ENCODE results near the gene HIVEP2. TPM values are rescaled to one million over a fixed set of nuclear protein-coding genes. Genes with fewer than 3 reads are reported as not detected.

The HIVEP2 gene
- total RNA-seq, 1 donor, result 28.9 TPM

DNA sequence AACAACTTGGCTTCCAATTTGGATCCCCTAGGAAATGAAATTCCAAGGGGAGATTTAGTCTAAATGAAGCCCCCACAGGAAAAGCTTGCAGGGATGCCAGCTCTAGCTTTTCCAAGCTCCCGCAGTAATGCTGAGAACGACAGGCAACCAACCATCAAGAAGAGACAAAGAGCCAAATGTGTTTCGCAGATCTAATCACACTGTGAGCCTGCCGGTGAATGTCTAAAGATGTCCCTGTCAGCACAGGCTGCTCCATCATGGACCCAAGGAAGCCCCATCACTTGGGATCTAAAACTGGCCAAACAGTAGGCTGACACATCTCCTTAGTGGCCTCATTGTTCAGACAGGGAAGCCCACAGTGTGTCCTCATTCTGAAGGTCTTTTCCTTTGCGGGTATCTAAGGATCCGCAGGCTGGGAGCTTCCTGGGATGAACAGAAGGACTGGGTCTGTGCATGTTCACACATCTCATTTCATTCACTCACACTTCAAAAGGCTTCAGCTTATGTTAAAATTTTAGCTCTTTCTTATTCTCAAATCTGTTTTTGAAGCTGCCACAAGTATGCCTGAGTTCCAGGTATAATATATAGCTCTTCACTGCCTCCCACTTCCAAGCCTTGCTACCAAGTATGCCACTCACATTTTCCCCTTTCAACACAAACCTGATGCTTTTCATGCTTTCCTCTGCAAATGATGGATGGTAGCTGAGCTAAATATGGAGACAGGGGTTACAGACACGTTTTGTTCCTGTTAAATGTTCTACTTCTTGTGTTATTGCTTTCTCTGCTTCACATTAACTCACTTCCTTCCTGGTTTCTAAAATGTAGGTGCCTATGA is 229.8 kb downstream of the HIVEP2 start:
- no peak overlapping the region for H3K4me3 ChIP-seq (ENCODE audit: low read depth, low read length)
- DNase-seq (ENCODE audit: low read depth), result no peak
- TF ChIP-seq CTCF (IDR thresholded peaks at IDR 0.05; ENCODE audit: insufficient read depth, low read depth, low read length), result no peak

DNA sequence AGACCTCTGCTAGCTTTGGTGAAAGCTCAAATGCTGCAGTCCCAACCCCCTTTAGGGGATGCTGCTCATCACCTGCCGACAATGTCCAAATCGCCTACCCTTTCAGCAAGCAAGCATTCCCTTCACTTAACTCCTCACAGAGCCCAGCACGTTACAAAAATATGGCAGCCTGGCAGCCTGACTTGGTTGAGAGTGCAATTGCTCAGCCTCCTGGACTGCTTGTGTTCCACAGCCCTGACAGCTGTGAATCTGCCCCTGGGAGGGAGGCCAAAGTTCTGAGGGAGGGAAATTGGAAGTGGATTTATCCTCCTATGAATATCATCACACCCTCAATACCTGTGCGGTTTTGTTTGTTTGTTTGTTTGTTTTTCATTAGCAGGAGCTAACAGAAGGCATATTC is 231.0 kb downstream of the HIVEP2 start:
- no peak for DNase-seq (ENCODE audit: low read depth)
- no peak overlapping the region for H3K4me3 ChIP-seq (ENCODE audit: low read depth, low read length)
- TF ChIP-seq CTCF (IDR thresholded peaks at IDR 0.05; ENCODE audit: insufficient read depth, low read depth, low read length), result no peak

DNA sequence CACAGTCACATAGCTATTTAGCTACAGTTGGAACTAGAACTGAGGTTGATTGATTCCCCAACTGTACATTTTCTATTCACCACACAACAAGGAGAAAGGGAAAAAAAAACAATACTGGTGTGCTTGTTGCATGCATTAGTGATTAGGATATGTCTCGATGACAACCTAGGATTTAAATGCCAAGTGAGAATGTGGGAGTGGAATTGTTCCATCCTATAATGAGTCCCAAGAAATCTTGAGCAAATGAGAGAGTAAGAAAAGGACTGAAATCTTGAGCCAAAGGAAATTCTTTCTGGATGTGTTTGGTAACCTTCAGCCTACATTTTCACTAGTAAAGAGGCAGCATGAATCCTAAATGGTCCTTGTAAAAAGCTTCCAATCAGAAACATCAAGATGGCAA is 232.7 kb downstream of the HIVEP2 start:
- TF ChIP-seq CTCF (IDR thresholded peaks at IDR 0.05; ENCODE audit: insufficient read depth, low read depth, low read length), result no peak
- no peak for DNase-seq (ENCODE audit: low read depth)
- no peak overlapping the region for H3K4me3 ChIP-seq (ENCODE audit: low read depth, low read length)

- TF ChIP-seq CTCF (IDR thresholded peaks at IDR 0.05; ENCODE audit: insufficient read depth, low read depth, low read length), result no peak
- no peak for DNase-seq (ENCODE audit: low read depth)
Measured at GRCh38 chr6:142708651-142709050, 236.3 kb downstream of the HIVEP2 start.

DNA sequence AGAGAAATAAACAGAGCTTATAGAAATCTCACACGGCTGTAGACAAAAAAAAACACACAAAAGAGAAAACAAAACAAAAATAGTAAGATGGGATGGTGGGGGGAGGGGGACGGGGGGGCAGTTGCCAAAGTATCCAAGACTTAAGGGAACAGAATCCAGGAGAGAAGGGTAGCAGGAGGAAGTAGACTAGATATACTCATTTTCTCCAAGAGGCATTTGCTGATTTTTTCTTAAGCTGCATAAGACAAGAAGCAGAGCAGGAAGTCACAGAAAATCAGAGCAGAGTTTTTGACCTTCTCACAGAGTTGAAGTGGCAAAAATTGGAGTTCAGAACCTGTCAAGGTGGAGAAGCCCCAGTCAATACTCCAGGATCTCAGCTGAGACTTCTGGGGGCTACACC is 237.7 kb downstream of the HIVEP2 start:
- no peak overlapping the region for H3K4me3 ChIP-seq (ENCODE audit: low read depth, low read length)
- DNase-seq (ENCODE audit: low read depth), result no peak
- TF ChIP-seq CTCF (IDR thresholded peaks at IDR 0.05; ENCODE audit: insufficient read depth, low read depth, low read length), result no peak

More at GRCh38 chr6:142708651-142709050, 236.3 kb downstream of the HIVEP2 start:
- H3K4me3 ChIP-seq (ENCODE audit: low read depth, low read length), result no peak overlapping the region

DNA sequence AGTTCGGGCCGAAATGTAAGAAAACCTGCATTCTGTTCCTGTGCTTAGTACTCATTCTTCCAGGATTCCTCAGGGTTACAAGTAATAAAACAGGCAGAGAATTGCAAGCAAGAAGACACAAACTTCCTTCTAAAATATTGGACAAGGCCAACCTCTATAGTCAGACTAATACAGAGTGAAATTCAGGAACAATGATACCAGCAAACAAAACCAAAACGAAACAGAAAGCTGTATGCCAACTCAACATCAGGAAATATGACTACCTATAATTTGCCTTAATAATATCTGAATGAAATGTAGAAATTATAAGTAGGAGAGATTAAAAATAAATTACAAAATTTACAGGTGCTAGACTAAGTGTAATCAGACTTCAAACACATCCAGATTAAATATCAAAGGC is 238.8 kb downstream of the HIVEP2 start:
- H3K4me3 ChIP-seq (ENCODE audit: low read depth, low read length), result no peak overlapping the region
- TF ChIP-seq CTCF (IDR thresholded peaks at IDR 0.05; ENCODE audit: insufficient read depth, low read depth, low read length), result no peak
- no peak for DNase-seq (ENCODE audit: low read depth)

DNA sequence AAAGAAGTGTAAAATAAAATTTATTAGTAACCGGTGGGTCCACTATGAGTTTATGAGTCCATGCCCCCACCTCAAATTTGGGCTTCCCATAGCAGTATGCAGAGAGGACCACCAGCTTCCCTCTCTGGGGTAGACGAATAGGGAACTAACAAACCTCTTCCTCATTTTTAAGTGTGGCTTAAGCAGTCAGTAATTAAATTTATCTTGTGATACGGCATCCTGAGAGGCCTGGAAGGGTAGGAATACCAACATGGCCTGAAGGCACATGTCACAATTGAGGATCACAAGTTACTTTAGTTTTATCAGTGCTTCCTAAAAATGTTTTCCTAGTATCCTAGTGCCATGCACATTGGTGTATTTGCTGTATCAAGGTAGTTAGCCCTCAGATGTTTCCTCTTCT is 239.9 kb downstream of the HIVEP2 start:
- no peak for TF ChIP-seq CTCF (IDR thresholded peaks at IDR 0.05; ENCODE audit: insufficient read depth, low read depth, low read length)
- no peak overlapping the region for H3K4me3 ChIP-seq (ENCODE audit: low read depth, low read length)
- DNase-seq (ENCODE audit: low read depth), result no peak
